ENCODE results near the gene SHISA4. TPM values are rescaled to one million over a fixed set of nuclear protein-coding genes. Genes with fewer than 3 reads are reported as not detected.

The SHISA4 gene
- total and polyA plus RNA-seq, 5 donors = 55.8 to 96.6 (median 74.5) TPM

- peaks cover 12% of the 10 kb centered on the region for H3K4me1 ChIP-seq (ENCODE audit: control insufficient read depth, insufficient read depth, low read length)
- 76% methylated on average over 4 of the region's 4 CpGs for WGBS
- no peak for DNase-seq
- H3K9me3 ChIP-seq (ENCODE audit: control insufficient read depth, low read length) = no peaks in the 10 kb centered on the region
- no peak overlapping the region for H3K4me3 ChIP-seq (ENCODE audit: low read length)
- H3K27ac ChIP-seq (ENCODE audit: low read length) = peak overlapping the region; percentile 3
- no peaks in the 10 kb centered on the region for H3K27me3 ChIP-seq (ENCODE audit: control insufficient read depth, insufficient read depth)
- no peak for ATAC-seq
- intact Hi-C loops (cut with DNase I) = no loop called here
Observed at GRCh38 chr1:201911826-201912571, 23.3 kb downstream of the SHISA4 start.

GRCh38 chr1:201912832-201913231 lies 24.1 kb downstream of the SHISA4 start:
- Histone ChIP-seq H3K4me1 (ENCODE audit: control insufficient read depth, insufficient read depth, low read length) (peaks cover 17% of the 10 kb centered on the region), H3K27me3 (ENCODE audit: control insufficient read depth, insufficient read depth) (no peaks in the 10 kb centered on the region), H3K27ac (ENCODE audit: low read length) (peak overlapping the region; percentile 34), H3K9me3 (ENCODE audit: control insufficient read depth, low read length) (no peaks in the 10 kb centered on the region), H3K4me3 (ENCODE audit: low read length) (no peak overlapping the region)
- ATAC-seq (peak in 1 of 2 donors; percentile 40), DNase-seq (peak in 1 of 3 donors; percentile 83)
- intact Hi-C loops (cut with DNase I) = no loop called here
- 51% methylated on average over 5 of the region's 5 CpGs for whole genome bisulfite sequencing

DNA sequence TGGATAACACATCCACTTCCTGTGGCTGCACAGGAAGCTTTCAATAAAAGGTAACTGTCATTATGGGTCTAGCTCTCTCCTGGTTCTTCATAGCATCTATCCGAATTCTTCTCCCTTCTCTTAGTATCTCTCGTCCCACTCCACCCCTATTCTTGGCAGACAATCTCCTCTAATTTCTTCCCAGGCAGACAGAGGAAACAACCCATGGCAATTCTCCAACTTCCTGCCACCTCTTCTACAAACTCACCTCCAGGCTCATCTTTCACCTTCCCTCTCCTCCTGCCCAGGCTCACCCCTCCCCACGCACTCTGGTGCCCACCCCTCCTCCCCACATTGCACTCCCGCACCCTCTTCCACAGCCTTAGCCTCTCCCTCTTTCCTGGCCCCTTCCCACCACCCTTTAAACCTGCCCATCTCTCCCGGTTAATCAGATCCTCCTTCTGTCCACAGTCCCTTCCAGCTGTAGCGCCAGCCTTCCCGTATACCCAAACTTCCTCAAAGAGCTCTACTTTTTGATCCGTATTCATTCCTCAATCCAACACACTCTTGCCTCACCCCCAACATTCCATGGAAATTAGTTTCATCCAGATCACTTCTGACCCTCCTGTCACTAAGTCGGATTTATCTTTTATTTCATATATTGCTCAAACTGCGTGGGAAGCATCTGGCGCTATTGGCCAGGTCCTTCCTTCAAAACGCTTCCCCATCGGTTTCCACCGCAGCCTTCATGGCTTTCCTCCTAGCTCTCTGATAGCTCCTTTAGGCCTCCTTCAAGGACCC lies 25.9 kb downstream of the SHISA4 start:
- DNase-seq (no peak), ATAC-seq (no peak)
- Histone ChIP-seq H3K27ac (ENCODE audit: low read length) (peak overlapping the region; percentile 20), H3K27me3 (ENCODE audit: control insufficient read depth, insufficient read depth) (no peaks in the 10 kb centered on the region), H3K4me3 (ENCODE audit: low read length) (no peak overlapping the region), H3K9me3 (ENCODE audit: control insufficient read depth, low read length) (peaks cover 2% of the 10 kb centered on the region), H3K4me1 (ENCODE audit: control insufficient read depth, insufficient read depth, low read length) (peaks cover 23% of the 10 kb centered on the region)
- WGBS = 70% methylated on average over 14 of the region's 14 CpGs
- intact Hi-C loops (cut with DNase I) = no loop called here

DNA sequence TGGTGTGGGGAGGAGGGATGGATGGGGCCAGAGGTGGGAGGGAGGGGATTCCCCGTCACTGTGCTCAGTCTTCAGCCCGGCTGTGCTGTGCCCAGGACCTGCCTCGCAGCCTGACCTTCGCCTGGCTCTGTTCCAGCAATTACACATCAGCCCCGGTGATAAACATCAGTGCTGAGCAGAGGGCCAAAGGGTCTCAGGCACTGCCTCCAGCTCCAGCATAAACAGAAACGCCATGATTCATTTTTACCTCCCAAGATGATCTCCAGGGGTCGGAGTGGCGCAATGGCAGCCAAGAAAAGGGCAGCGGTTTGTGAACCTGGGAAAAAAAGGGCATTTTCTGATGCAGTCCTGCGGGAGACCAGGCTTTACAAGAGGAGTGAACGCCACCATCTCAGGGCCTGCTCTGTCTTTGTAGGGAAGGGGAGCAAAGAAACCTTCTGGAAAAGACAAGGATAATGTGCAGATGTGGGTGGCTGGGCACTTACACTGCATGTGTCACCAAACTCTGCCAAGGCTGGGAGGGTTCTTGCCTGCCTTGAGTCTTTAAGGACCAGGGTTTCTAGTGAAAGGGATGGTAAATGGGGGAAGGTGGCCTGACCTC lies 28.1 kb downstream of the SHISA4 start:
- peak; percentile 70 to 74 for ATAC-seq
- DNase-seq = peak; percentile 80 to 89 (median 81)
- Histone ChIP-seq H3K27ac (ENCODE audit: low read length) (peak overlapping the region; percentile 83), H3K4me1 (ENCODE audit: control insufficient read depth, insufficient read depth, low read length) (peaks cover 23% of the 10 kb centered on the region), H3K27me3 (ENCODE audit: control insufficient read depth, insufficient read depth) (no peaks in the 10 kb centered on the region), H3K9me3 (ENCODE audit: control insufficient read depth, low read length) (peaks cover 2% of the 10 kb centered on the region), H3K4me3 (ENCODE audit: low read length) (no peak overlapping the region)
- WGBS = 32% methylated on average over 11 of the region's 11 CpGs
- intact Hi-C loops (cut with DNase I) = no loop called here

GRCh38 chr1:201917362-201918033 lies 28.8 kb downstream of the SHISA4 start:
- H3K9me3 ChIP-seq (ENCODE audit: control insufficient read depth, low read length) = peaks cover 2% of the 10 kb centered on the region
- H3K4me3 ChIP-seq (ENCODE audit: low read length) = no peak overlapping the region
- H3K4me1 ChIP-seq (ENCODE audit: control insufficient read depth, insufficient read depth, low read length) = peaks cover 20% of the 10 kb centered on the region
- 52% methylated on average over 7 of the region's 7 CpGs for WGBS
- peak overlapping the region; percentile 83 for H3K27ac ChIP-seq (ENCODE audit: low read length)
- ATAC-seq = peak; percentile 78 to 80
- intact Hi-C loops (cut with DNase I) = no loop called here
- peak in 1 of 3 donors; percentile 68 for DNase-seq
- H3K27me3 ChIP-seq (ENCODE audit: control insufficient read depth, insufficient read depth) = no peaks in the 10 kb centered on the region

- peaks cover 20% of the 10 kb centered on the region for H3K4me1 ChIP-seq (ENCODE audit: control insufficient read depth, insufficient read depth, low read length)
- no peak for ATAC-seq
- H3K9me3 ChIP-seq (ENCODE audit: control insufficient read depth, low read length) = peaks cover 2% of the 10 kb centered on the region
- peak overlapping the region; percentile 83 for H3K27ac ChIP-seq (ENCODE audit: low read length)
- no peak for DNase-seq
- intact Hi-C loops (cut with DNase I) = no loop called here
- H3K4me3 ChIP-seq (ENCODE audit: low read length) = no peak overlapping the region
- no peaks in the 10 kb centered on the region for H3K27me3 ChIP-seq (ENCODE audit: control insufficient read depth, insufficient read depth)
- 80% methylated on average over 5 of the region's 5 CpGs for WGBS
Observed at GRCh38 chr1:201918343-201918742, 29.6 kb downstream of the SHISA4 start.

DNA sequence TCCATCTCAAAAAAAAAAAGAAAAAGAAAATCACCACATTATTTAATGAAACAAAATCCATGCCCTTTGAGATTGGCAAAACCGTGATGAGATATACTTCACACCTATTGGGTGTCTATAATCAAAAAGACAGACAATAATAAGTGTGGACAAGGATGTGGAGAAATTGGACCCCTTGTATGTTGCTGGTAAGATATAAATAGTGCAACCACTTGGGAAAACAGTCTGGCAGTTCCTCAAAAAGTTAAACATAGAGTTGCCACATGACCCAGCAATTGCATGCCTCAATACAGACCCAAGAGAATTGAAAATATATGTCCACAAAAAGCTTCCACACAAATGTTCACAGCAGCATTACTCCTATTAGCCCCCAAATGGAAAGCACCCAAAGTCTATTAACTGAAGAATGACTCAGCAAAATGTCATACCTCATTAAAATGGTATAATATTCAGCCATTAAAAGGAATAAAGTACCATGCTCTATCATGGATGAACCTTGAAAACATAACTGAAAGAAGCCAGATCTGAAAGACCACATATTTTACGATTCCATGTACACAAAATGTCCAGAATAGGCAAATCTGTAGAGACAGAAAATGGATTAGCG lies 33.4 kb downstream of the SHISA4 start:
- DNase-seq = no peak
- H3K27ac ChIP-seq (ENCODE audit: low read length) = no peak overlapping the region
- 90% methylated on average over 3 of the region's 3 CpGs for WGBS

GRCh38 chr1:201925301-201925567 lies 36.5 kb downstream of the SHISA4 start:
- no peak for ATAC-seq
- H3K27me3 ChIP-seq (ENCODE audit: control insufficient read depth, insufficient read depth) = no peaks in the 10 kb centered on the region
- no peak overlapping the region for H3K27ac ChIP-seq (ENCODE audit: low read length)
- 90% methylated on average over 2 of the region's 2 CpGs for WGBS
- no peaks in the 10 kb centered on the region for H3K4me1 ChIP-seq (ENCODE audit: control insufficient read depth, insufficient read depth, low read length)
- no peaks in the 10 kb centered on the region for H3K9me3 ChIP-seq (ENCODE audit: control insufficient read depth, low read length)
- no peak overlapping the region for H3K4me3 ChIP-seq (ENCODE audit: low read length)
- intact Hi-C loops (cut with DNase I) = no loop called here
- DNase-seq = no peak

More for the DNA sequence above, 33.4 kb downstream of the SHISA4 start:
- intact Hi-C loops (cut with DNase I) = no loop called here
- ATAC-seq = no peak
- H3K4me1 ChIP-seq (ENCODE audit: control insufficient read depth, insufficient read depth, low read length) = peaks cover 12% of the 10 kb centered on the region
- peaks cover 2% of the 10 kb centered on the region for H3K9me3 ChIP-seq (ENCODE audit: control insufficient read depth, low read length)
- no peaks in the 10 kb centered on the region for H3K27me3 ChIP-seq (ENCODE audit: control insufficient read depth, insufficient read depth)
- H3K4me3 ChIP-seq (ENCODE audit: low read length) = no peak overlapping the region

DNA sequence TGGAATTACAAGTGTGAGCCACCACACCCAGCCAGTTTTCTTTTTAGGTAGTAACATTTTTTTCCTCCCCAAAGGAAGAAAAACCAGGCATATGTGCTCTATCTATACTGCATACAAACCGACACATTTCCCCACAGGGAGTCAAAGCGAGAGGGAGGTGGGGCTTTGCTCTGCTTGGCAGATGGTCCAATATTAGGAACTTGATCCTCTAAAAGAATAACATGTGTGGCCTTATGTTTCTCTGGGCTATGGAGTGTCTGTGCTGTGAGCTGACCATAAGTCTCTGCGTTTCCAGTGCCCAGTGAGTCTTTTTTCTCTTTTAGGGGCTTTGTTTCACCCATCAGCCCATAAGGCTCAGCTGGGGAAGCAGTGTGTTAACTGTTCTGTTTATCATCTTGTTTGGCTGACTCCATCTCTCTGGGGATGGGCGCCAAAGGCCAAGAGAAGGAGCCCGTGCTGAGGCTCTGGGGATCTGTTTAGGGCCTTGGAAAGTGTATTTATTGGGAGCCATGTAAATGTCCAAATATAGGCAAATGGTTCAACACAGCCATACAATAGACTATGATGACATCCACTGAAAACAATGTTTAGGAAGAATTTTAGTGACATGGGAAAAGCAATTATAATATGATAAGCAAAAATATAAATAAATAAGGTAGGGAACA lies 37.4 kb downstream of the SHISA4 start:
- peak; percentile 25 to 45 for ATAC-seq
- Histone ChIP-seq H3K4me3 (ENCODE audit: low read length) (no peak overlapping the region), H3K27me3 (ENCODE audit: control insufficient read depth, insufficient read depth) (no peaks in the 10 kb centered on the region), H3K9me3 (ENCODE audit: control insufficient read depth, low read length) (no peaks in the 10 kb centered on the region), H3K4me1 (ENCODE audit: control insufficient read depth, insufficient read depth, low read length) (no peaks in the 10 kb centered on the region), H3K27ac (ENCODE audit: low read length) (peak overlapping the region; percentile 6)
- 54% methylated on average over 5 of the region's 5 CpGs for WGBS
- DNase-seq = no peak
- intact Hi-C loops (cut with DNase I) = no loop called here

GRCh38 chr1:201928266-201928665 lies 39.6 kb downstream of the SHISA4 start:
- no peak overlapping the region for H3K27ac ChIP-seq (ENCODE audit: low read length)
- no peak overlapping the region for H3K4me3 ChIP-seq (ENCODE audit: low read length)
- DNase-seq (no peak), ATAC-seq (peak in 1 of 2 donors; percentile 18)
- no peaks in the 10 kb centered on the region for H3K4me1 ChIP-seq (ENCODE audit: control insufficient read depth, insufficient read depth, low read length)
- H3K9me3 ChIP-seq (ENCODE audit: control insufficient read depth, low read length) = no peaks in the 10 kb centered on the region
- WGBS = 85% methylated on average over 3 of the region's 3 CpGs
- H3K27me3 ChIP-seq (ENCODE audit: control insufficient read depth, insufficient read depth) = no peaks in the 10 kb centered on the region
- intact Hi-C loops (cut with DNase I) = no loop called here

Data from right cardiac atrium (tissue), 5 donors.